NK-92 treated with Interleukin-12 subunit alpha and Interleukin-12 subunit beta, amount 100 ng/mL, for 24 hours (cell line): Measurements from ENCODE around the gene MYO7B.

Source experiments
- DNase-seq: peaks from one replicate; lab custom pipeline; 2025; lab: John Stamatoyannopoulos, UW

MYO7B gene

GRCh38 chr2:127589841-127590240, 54.4 kb downstream of the MYO7B start:
- no peak for DNase-seq

GRCh38 chr2:127590386-127591190, 55.1 kb downstream of the MYO7B start:
- DNase-seq, result no peak

GRCh38 chr2:127591221-127591923, 55.9 kb downstream of the MYO7B start:
- no peak for DNase-seq

DNA sequence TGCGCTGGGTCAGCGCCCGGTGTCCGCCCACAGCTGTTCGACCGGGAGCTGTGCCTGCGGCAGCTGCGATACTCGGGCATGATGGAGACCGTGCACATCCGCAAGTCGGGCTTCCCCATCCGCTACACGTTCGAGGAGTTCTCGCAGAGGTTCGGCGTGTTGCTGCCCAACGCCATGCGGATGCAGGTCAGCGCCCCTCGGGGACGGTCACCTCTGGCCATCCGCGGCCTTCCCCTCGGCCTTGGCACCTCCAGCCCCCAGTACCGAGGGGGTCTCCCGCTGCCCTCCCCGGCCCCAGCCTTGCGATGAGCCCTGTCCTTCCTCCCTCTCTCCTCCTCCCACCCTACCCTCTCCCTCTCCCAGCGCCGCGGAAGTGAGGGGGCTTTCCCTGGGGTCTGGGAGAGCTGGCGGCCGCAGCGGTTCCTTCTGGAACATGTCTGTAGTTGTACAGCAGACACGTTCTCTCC, 57.3 kb downstream of the MYO7B start:
- DNase-seq, result no peak

- DNase-seq, result no peak
Measured at GRCh38 chr2:127593228-127594115, 58.0 kb downstream of the MYO7B start.

- DNase-seq, result no peak
Measured at GRCh38 chr2:127594116-127594591, 58.7 kb downstream of the MYO7B start.

DNA sequence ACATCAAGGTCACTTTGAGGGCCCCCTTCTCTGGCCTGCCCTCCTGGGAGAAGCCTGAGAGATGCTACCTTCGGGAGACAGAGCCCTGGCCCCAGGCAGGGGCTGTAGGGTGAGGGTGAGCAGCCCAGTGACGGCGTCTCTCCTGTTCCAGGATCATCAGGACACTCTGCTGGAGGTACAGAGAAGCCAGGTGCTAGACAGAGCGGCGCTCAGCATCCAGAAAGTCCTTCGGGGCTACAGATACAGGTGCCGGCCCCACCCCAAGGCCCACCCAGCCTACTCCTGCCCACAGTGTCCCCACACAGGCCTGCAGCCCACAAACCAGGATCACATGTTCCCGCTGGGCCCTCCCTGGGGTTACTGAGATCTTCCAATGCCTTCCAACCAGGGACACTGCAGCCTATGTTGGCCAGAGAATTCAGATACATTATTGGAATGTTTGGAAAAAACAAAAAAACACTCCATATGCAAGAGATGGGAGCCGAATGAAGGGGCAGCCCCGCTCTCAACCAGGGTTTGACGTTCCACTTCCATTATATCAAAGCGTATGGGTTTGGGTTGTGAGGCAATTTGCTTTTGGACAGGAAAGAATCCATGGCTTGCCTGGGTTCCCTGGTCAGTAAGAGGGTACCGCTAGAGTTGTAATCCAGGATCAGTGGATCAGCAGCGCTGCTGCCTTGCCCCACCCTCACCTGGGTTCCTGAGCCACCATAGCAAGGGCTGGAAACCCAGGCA, 61.0 kb downstream of the MYO7B start:
- no peak for DNase-seq

GRCh38 chr2:127597046-127597983, 61.8 kb downstream of the MYO7B start:
- DNase-seq, result no peak

- DNase-seq, result no peak
Measured at GRCh38 chr2:127597984-127598380, 62.5 kb downstream of the MYO7B start.

DNA sequence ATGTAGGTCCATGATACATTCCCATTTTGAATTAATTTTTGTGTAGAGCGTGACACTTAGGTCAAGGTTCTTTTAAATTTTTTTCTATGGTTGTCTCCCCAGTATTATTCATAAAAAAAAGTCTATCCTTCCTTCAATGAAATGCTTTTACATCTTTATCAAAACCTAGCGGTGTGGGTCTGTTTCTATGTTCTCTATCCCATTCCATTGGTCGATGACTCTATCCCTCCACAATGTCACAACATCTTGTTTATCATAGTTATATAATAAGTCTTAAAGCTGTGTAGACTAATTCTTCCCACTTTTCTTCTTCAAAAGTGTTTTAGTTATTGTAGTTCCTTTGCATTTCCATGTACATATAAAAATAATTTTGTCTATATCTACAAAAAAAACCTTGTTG, 63.2 kb downstream of the MYO7B start:
- no peak for DNase-seq

DNA sequence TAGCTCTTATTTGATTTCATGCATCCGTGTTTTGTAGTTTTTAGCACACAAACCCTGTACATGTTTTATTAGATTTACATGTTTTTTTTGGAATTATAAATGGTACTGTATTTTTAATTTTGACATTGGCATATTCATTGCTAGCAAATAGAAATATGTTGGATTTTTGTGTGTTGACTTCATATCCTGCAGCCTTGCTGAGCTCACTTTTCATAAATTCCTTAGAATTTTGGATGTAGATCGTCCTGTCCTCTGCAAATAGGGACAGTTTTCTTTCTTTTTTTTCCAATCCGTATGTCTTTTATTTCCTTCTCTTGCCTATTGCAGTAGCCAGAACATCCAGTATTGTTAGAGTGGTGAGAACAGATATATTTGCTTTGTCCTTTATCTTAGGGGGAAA, 63.7 kb downstream of the MYO7B start:
- DNase-seq, result no peak

DNA sequence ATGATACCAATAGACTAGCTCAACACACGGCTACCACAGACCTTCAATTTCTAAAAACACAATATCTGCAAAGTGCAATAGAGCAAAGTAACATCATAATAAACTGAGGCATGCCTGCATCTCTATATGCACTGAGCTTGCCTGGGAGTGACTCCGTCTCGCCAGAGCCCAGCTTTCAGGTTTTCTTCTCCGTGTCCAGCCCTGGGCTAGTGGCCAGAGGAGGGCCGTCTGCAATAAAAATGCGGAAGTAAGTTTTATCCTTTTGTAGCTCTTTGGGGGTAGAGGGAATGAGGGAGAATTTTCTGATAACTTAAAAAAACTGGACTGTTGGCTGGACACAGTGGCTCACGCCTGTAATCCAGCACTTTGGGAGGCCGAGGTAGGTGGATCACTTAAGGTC, 69.5 kb downstream of the MYO7B start:
- no peak for DNase-seq

DNA sequence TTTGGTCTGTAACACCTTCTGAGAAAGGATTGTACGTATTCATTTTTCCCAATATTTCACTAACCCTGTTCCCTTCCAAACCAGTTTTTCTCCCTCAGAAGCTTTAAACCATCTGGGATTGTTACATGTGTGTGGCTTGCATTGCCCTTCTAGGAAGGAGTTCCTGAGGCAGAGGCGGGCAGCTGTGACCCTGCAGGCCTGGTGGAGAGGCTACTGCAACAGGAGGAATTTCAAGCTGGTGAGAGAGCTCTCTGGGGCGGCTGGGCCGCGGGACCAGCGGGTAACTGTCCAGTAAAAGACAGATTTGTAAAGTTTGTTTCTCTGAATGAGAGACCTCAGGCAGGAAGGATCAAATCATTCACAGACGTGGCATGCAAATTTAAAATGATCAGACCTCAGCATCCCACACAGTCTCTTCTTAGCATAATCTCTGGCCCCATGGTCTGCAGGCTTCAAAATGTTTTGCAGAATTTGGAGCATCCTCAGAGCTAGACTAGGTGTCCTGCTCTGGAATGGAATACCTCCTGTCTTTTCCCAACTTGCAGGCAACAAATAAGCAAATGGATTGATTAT, 70.3 kb downstream of the MYO7B start:
- no peak for DNase-seq

DNA sequence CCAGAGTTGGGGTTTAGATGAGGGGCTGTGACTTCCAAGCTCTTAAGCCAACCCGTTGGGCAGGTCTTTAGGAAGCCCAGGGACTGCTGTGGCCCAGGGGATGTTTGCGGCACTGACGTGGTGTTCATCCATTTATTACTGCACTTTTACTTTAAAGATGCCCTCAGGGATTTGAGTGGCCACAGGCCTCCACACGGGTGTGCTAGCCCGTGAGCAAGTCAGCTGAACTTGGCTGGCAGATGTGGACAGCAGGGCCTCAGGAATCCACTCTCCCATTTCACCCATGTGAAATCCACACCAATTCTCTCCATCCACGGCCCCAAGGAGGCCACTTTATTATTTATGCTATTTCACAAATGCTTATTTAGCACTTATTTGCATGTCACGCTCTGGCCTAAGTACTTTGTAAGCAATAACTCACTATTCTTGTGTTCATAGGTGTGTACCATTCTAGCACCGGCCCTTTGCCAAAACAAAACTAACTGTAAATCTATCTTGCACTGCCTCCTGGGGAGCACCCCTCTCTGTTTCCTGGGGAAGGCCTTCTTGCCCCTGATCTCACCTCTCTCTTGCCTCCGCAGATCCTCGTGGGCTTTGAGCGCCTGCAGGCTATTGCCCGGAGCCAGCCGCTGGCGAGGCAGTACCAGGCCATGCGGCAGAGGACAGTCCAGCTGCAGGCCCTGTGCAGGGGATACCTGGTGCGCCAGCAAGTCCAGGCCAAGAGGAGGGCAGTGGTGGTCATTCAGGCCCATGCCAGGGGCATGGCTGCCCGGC, 71.3 kb downstream of the MYO7B start:
- no peak for DNase-seq

DNA sequence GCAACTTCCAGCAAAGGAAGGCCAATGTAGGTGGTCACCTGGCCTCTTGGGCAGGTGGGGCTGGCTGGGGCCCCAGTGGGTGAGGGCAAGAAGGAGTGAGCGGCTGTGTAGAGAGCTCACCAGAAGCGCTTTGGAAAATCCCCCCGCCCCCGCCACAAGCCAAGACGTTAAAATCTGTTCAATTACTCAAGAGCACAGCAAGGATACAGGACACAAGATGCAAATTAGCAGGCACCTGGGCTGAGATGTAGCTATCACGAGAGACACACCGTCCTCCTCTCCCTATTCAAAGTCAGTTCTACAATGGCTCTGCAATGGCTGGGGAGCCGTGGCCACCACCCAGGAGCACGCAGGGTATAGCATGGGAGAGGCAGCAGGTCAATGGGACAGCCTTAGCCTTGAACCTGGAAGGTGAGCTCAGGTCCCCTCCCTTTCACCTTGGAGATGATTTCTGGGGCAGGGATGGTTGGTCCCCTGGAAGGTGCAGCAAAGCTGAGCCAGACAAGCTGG, 72.0 kb downstream of the MYO7B start:
- DNase-seq, result no peak

GRCh38 chr2:127608061-127609030, 72.9 kb downstream of the MYO7B start:
- no peak for DNase-seq

DNA sequence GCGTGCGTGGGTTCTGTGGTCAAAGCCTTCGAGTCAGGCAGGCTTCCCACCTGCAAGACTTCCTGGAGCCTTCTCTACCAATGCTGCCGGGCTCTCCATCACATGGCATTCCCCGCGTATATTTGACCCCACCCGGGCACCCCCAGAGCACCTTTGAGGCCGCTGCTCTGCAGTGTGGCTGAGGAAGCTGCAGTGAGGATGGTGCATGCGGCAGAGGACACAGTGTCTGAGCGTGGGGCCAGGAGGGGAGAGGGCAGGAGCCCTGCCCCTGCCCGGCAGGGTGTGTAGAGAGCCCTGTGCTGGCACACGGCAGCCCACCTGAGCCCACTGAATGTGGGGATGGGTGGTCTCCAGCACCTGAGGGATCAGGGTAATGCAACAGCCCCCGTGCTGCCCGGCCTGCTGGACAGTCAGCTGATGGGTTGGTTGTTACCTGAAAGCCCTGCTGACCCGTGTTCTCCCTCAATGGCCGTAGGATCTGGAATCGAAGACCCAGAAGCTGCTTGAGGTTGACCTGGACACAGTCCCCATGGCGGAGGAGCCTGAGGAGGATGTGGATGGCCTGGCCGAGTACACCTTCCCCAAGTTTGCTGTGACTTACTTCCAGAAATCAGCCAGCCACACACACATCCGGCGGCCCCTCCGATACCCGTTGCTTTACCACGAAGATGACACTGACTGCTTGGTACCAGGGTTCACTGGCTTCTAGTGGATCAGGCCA, 73.7 kb downstream of the MYO7B start:
- no peak for DNase-seq
